ENCODE results near the gene SELENOS. TPM values are rescaled to one million over a fixed set of nuclear protein-coding genes. Genes with fewer than 3 reads are reported as not detected.

SELENOS gene
- total and polyA plus RNA-seq, 9 of the 15 experiments (the other 6 are each of a cell fraction or from before 2014, with no cell fraction given): 24.9 to 57.4 (median 47.9) TPM

DNA sequence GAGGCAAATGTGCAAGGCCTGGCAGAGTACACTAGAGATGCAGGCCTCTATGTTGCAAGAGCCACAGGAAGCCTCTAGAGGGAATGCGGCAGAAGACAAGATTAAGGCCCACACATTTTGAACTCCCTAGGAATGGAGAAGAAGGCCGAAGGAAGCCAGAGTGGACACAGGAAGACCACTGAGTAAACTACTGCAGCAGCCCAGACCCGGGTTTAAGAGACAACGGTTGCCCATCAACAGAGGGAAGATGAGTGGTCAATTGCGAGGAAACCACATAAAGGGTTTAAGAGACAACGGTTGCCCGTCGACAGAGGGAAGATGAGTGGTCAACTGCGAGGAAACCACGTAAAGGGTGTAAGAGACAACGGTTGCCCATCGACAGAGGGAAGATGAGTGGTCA is 40.0 kb downstream of the SELENOS start (continued):
- TF ChIP-seq, protein P1, sequence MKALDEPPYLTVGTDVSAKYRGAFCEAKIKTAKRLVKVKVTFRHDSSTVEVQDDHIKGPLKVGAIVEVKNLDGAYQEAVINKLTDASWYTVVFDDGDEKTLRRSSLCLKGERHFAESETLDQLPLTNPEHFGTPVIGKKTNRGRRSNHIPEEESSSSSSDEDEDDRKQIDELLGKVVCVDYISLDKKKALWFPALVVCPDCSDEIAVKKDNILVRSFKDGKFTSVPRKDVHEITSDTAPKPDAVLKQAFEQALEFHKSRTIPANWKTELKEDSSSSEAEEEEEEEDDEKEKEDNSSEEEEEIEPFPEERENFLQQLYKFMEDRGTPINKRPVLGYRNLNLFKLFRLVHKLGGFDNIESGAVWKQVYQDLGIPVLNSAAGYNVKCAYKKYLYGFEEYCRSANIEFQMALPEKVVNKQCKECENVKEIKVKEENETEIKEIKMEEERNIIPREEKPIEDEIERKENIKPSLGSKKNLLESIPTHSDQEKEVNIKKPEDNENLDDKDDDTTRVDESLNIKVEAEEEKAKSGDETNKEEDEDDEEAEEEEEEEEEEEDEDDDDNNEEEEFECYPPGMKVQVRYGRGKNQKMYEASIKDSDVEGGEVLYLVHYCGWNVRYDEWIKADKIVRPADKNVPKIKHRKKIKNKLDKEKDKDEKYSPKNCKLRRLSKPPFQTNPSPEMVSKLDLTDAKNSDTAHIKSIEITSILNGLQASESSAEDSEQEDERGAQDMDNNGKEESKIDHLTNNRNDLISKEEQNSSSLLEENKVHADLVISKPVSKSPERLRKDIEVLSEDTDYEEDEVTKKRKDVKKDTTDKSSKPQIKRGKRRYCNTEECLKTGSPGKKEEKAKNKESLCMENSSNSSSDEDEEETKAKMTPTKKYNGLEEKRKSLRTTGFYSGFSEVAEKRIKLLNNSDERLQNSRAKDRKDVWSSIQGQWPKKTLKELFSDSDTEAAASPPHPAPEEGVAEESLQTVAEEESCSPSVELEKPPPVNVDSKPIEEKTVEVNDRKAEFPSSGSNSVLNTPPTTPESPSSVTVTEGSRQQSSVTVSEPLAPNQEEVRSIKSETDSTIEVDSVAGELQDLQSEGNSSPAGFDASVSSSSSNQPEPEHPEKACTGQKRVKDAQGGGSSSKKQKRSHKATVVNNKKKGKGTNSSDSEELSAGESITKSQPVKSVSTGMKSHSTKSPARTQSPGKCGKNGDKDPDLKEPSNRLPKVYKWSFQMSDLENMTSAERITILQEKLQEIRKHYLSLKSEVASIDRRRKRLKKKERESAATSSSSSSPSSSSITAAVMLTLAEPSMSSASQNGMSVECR (CRISPR knock-in tag; IDR thresholded peaks at IDR 0.05): no peak
- TF ChIP-seq ZFP30 (CRISPR knock-in tag; IDR thresholded peaks at IDR 0.05; ENCODE audit: borderline replicate concordance) (no peak), ZNF274 (IDR thresholded peaks at IDR 0.05; ENCODE audit: borderline replicate concordance, low read depth, low read length) (no peak), SMC3 (conservative IDR thresholded peaks at IDR 0.05; ENCODE audit: insufficient read depth, low read depth, low read length) (no peak), ZBTB1 (CRISPR knock-in tag; IDR thresholded peaks at IDR 0.05; ENCODE audit: borderline replicate concordance, low read depth) (no peak), CAMTA2 (CRISPR knock-in tag; conservative IDR thresholded peaks at IDR 0.05) (no peak), POLR2G (IDR thresholded peaks at IDR 0.05; ENCODE audit: low read depth, low read length) (no peak)

Measured in K562 (cell line).